ENCODE results near the gene GABARAP.

GABARAP gene

DNA sequence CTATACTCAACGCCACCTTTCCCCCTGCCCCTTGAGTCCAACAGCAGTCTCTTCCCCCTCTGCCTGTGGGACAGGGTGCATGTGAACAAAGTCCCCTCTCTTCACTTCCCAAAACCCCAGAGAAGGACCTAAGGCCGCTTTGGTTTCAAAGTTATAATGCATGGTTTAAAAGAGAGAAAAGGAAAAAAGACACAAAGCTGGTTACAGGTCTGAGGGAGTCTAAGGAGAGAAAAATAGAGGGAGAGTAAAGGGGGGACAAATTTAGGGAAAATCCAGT lies 1.1 kb upstream of the GABARAP start:
- no peak for TF ChIP-seq ZFX (IDR thresholded peaks at IDR 0.05)
- peak overlapping the region; percentile 94 for H3K27ac ChIP-seq

DNA sequence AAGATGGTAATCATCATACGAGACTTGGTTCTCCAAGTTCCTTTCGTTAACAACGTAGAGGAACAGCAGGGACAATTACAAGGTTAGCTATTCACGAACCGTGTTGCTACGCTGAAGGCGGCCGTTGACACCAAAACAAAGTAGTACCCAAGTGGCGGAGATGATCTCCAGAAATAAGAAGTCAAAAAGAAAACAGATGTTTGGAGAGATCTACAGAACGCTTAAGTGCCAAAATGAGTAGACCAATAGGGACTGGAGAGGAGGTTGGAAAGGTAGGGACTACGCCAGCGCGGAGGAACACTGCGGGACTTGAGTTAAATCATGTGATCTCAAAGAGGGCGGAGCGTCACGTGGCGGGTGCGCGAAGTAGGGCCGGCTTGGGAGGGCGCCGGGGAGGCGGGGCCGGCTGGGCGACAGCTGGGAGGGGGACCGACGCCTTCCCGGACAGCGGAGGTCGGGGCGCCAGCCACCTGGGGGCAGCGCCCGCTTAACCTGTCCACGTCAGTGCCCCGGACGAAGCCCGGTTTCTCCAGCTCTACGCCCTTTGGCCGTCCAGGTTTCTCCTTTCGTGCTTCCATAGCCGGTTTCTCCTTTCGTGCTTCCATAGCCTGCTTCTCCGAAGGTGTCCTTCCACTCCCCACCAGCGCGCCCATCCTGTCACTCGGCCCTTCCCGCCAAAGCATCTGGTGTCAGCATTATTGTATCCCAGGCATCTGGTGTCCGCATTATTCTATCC lies 636 bp upstream of the GABARAP start:
- TF ChIP-seq, protein P1, sequence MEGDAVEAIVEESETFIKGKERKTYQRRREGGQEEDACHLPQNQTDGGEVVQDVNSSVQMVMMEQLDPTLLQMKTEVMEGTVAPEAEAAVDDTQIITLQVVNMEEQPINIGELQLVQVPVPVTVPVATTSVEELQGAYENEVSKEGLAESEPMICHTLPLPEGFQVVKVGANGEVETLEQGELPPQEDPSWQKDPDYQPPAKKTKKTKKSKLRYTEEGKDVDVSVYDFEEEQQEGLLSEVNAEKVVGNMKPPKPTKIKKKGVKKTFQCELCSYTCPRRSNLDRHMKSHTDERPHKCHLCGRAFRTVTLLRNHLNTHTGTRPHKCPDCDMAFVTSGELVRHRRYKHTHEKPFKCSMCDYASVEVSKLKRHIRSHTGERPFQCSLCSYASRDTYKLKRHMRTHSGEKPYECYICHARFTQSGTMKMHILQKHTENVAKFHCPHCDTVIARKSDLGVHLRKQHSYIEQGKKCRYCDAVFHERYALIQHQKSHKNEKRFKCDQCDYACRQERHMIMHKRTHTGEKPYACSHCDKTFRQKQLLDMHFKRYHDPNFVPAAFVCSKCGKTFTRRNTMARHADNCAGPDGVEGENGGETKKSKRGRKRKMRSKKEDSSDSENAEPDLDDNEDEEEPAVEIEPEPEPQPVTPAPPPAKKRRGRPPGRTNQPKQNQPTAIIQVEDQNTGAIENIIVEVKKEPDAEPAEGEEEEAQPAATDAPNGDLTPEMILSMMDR (conservative IDR thresholded peaks at IDR 0.05) = no peak
- no peak for TF ChIP-seq ZFX (IDR thresholded peaks at IDR 0.05)
- H3K27ac ChIP-seq = peak overlapping the region; percentile 94

DNA sequence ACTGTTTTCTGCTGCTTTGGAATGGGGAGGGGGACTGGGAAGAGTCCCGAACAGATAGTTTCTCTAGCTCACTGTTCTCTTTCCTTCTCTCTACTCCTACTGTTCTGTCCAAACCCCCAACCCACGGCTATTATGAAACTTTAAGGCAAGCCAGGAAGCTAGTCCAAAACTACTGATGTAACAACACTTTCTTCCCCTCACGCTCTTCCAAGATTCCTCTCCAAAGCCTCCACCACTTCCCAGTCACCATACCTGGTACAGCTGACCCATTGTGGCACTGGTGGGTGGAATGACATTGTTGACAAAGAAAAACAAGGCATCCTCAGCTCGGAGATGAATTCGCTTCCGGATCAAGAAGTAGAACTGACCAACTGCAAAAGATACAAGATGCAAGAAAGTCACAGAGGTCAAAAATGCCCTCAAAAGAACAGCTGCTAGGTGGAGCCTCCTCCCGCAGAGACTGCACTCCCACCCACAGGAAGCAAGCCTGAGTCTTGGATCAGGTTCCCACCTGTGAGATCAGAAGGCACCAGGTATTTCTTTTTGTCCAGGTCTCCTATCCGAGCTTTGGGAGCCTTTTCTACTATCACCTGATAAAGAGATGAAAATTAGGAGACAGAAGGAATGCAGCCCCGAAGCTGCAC lies 1.0 kb downstream of the GABARAP start:
- TF ChIP-seq ZFX (IDR thresholded peaks at IDR 0.05) = no peak
- TF ChIP-seq, protein P1 (conservative IDR thresholded peaks at IDR 0.05) = no peak
- peak overlapping the region; percentile 94 for H3K27ac ChIP-seq

DNA sequence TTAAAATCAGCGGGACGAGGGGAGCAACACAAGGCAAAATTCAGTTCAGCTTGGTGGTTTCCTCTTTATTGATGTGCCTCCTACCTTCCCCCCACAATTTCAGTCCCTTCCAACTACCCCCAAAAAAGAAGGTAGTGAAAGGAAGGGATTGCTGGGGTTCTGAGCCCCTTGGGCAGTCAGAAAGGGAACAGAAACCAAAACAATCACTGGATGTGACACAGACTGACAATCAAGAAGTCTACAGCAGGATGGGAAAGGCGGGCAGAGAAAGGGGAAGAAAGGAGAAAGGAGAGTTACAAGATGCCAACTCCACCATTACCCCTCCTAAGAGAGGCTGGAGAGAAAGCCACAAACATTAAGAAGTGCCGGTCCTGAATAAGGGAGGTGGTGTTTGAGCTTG lies 1.9 kb downstream of the GABARAP start:
- peak overlapping the region; percentile 94 for H3K27ac ChIP-seq
- TF ChIP-seq, protein P1 (conservative IDR thresholded peaks at IDR 0.05) = no peak
- TF ChIP-seq ZFX (IDR thresholded peaks at IDR 0.05) = no peak

- H3K27ac ChIP-seq = peak within 1 kb of the TSS; percentile 98
- TF ChIP-seq ZFX (IDR thresholded peaks at IDR 0.05) = no peak
- TF ChIP-seq, protein P1 (conservative IDR thresholded peaks at IDR 0.05) = no peak
Observed at GRCh38 chr17:7239091-7240027, 2.9 kb downstream of the GABARAP start, which contains the start of gene PHF23. Gene PHF23 (minus strand): TSS chr17:7239457. CDS start chr17:7239279, 178 bp downstream.

GRCh38 chr17:7238420-7239090 lies 3.7 kb downstream of the GABARAP start:
- H3K27ac ChIP-seq = peak overlapping the region; percentile 98
- TF ChIP-seq, protein P1 (conservative IDR thresholded peaks at IDR 0.05) = no peak
- TF ChIP-seq ZFX (IDR thresholded peaks at IDR 0.05) = peak; percentile 37; the same call in 1 of the 2 replicates

- TF ChIP-seq, protein P1 (conservative IDR thresholded peaks at IDR 0.05) = no peak
- TF ChIP-seq ZFX (IDR thresholded peaks at IDR 0.05) = 0 out of 2 replicates have a peak, but pooled peaks have one; percentile 38
- H3K27ac ChIP-seq = peak overlapping the region; percentile 98
Observed at GRCh38 chr17:7237761-7238419, 4.4 kb downstream of the GABARAP start.
